NCI-H524 treated with DMSO at 0.1 percent for 48 hours (cell line): ENCODE measurements around the gene SETD2.
"Not testable (repeated sequence)": the region's sequence is repeated elsewhere in the genome, so short reads cannot be mapped to it uniquely, and the experiment has no call there.

Experiments used
- DNase-seq: peaks from one replicate; lab custom pipeline; 2025; lab: John Stamatoyannopoulos, UW

Gene SETD2

DNA sequence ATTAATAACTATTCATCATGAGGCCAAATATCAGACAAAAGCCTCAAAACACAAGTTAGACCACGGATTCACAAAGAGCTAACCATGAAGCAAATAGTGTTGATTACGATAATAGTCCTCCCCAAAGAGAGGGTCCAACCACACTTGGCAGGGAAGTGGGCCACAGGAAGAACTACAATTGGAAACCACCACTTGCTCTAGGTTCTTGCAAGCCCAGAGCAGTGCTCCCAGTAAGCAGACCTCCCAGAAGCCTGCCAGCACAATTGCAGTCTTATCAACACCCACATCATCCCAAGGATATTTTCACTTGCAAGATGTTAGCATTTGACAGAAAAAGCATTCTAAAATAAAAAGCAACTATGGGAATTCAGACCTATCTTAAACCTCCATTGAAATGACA lies 11.3 kb downstream of the SETD2 start:
- DNase-seq = no peak

DNA sequence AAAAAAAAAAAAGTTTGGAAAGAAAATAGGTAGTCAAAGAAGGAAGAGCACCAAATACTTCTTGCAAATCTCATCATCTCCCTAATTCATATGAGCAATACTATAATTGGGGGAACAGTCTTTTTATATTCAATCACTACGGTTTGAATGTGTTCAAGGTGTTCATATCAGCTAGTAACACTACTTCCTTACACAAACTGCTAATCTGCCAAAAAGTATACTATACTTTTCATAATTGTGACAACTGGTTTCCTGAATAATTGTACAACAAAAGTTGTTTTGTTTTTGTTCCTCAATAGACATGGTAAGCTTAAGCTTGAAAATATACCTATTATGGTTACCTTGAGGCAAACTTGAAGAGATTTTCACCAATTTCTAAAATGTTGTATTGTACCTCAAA lies 12.1 kb downstream of the SETD2 start:
- DNase-seq = no peak

GRCh38 chr3:47149339-47149933 lies 14.5 kb downstream of the SETD2 start:
- no peak for DNase-seq

DNA sequence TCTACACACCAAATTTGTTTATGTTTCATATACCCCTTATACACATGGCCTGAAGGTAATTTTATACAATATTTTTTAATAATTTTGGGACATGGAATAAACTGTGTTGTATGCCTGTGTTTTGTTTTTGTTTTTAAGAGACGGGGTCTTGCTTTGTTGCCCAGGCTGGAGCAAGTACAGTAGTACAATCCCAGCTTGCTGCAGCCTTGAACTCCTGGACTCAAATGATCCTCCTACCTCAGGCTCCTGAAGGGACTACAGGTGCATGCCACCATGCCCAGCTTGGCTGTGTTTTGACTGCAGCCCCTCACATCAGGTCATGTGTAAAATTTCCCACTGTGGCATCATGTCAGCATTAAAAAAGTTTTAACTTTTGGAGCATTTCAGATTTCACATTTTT lies 18.6 kb downstream of the SETD2 start:
- no peak for DNase-seq

- no peak for DNase-seq
Observed at GRCh38 chr3:47143068-47143467, 20.8 kb downstream of the SETD2 start.

- not testable (repeated sequence) for DNase-seq
Observed at GRCh38 chr3:47142536-47142935, 21.4 kb downstream of the SETD2 start.

- not testable (repeated sequence) for DNase-seq
Observed at GRCh38 chr3:47140973-47141461, 22.9 kb downstream of the SETD2 start.

DNA sequence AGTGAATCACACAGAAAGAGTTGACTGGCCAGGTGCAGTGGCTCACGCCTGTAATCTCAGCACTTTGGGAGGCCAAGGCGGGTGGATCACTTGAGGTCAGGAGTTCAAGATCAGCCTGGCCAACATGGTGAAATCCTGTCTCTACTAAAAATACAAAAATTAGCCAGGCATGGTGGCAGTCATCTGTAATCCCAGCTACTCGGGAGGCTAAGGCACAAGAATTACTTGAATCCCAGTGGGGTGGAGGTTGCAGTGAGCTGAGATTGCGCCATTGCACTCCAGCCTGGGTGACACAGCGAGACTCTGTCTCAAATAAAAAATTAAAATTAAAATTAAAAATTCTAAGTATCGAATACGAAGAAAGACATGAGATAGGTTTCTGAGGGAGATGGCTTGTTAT lies 23.4 kb downstream of the SETD2 start:
- DNase-seq = not testable (repeated sequence)

DNA sequence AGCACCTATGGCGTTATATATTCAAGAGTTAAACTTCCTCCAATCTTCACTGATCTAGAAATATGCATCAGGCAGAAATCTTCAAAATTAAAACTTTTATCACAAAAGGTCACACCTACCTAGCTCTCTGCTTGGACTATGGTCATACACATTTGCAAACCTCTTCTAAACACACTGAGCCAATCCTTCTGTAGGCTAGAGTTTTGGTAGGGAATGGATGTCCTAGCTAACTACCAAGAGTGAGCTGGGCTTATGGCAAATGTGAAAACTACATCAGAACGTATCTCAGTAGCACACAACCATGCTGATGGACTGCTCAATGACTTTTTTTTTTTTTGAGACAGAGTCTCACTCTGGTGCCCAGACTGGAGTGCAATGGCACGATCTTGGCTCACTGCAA lies 29.6 kb downstream of the SETD2 start:
- DNase-seq = no peak

GRCh38 chr3:47133641-47134040 lies 30.3 kb downstream of the SETD2 start:
- DNase-seq = no peak

GRCh38 chr3:47130557-47130956 lies 33.4 kb downstream of the SETD2 start:
- no peak for DNase-seq

DNA sequence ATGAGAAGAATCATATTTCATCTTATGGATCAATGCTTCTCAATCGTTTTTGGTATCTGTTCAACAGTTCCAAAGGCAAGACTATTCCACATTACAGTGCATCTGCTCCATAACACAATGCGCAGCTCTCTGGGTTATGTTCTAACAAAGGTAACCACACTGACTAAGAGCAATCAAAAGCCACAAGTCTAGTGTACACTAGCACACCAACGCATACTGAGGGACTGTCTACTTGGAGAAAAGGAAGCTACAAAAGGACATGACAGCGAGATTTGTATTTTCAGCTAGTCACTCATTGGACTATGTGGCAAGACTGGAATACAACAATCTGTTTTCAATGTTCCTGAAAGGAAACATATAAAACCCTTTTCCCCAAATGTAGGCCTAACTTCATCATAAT lies 35.8 kb downstream of the SETD2 start:
- no peak for DNase-seq

DNA sequence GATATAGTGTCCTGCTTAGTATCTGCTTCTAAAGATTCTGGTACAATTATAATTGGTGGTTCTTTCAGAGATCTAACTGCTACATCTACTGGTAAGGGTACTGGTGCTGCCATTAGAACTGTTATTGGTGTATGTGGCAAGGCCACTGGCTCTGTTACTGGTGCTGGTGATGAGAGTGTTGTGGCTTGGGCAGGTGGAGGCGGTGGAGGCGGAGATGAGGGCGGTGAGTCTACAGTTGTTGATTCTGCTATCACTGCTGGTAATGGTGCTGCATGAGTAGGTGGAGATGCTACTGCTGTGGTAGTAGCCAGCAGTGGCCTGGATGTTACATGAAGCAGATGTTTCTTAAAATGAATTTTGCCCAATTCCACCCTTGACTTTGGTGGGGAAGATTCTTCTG lies 40.1 kb downstream of the SETD2 start:
- DNase-seq = no peak

GRCh38 chr3:47121409-47121808 lies 42.5 kb downstream of the SETD2 start:
- DNase-seq = no peak

GRCh38 chr3:47120138-47120537 lies 43.8 kb downstream of the SETD2 start:
- no peak for DNase-seq

DNA sequence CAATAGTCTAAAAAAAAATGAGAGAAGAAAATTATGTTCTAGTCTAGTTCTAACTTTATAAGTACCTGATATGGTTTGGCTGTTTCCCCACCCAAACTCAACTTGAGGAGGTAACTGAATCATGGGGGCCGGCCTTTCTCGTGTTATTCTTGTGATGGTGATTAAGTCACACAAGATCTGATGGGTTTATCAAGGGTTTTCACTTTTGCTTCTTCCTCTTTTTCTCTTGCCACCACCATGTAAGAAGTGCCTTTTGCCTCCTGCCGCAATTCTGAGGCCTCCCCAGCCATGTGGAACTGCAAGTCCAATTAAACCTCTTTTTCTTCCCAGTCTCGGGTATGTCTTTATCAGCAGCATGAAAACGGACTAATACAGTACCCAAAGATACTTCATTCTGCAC lies 44.5 kb downstream of the SETD2 start:
- DNase-seq = not testable (repeated sequence)

GRCh38 chr3:47117807-47118364 lies 46.0 kb downstream of the SETD2 start:
- peak; percentile 23 for DNase-seq

DNA sequence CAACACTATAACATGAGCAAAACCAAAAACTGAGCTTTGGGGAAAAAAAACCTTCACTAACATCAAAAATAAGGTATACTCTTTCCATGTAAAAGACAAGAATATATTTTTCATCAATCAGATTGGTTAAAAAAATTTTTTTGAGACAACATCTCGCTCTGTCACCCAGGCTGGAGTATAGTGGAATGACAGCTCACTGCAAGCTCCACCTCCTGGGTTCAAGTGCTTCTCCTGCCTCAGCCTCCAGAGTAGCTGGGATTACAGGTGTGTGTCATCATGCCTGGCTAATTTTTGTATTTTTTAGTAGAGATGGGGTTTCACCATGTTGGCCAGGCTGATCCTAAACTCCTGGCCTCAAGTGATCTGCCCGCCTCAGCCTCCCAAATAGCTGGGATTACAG lies 48.4 kb downstream of the SETD2 start:
- DNase-seq = not testable (repeated sequence)

- DNase-seq = no peak
Observed at GRCh38 chr3:47113669-47114365, 50.1 kb downstream of the SETD2 start.

GRCh38 chr3:47112997-47113396 lies 50.9 kb downstream of the SETD2 start:
- no peak for DNase-seq

DNA sequence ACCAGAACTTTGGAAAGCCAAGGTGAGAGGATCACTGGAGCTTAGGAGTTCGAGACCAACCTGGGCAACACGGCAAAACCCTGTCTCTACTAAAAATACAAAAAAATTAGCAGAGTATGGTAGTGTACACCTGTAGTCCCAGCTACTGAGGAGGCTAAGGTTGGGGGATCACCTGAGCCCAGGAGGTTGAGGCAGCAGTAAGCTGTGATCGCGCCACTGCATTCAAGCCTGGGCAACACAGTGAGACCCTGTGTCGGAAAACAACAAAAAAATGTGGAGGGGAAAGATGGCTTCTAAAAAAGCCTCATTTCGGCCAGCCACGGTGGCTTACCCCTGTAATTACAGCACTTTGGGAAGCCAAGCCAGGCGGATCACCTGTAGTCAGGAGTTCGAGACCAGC lies 54.5 kb downstream of the SETD2 start:
- no peak for DNase-seq

DNA sequence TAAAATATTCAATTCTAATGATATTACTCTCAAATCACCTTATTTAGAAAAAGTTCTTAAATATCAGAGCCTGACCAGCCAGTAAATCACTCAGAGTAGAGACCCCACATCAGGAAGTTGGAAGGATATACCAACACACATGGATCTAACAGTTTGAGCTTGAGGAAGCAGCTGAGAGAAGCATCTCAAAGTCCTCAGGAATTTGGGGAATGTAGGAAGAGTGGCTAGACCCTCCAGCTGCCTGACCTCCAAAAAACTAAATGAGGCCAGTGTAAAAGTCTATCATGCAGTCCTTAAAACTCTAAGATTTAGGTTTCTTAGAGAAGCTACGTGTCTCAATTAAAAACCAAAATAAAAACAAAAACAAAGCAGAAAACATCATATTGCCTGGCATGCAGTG lies 55.4 kb downstream of the SETD2 start:
- no peak for DNase-seq

- DNase-seq = no peak
Observed at GRCh38 chr3:47104259-47104658, 59.7 kb downstream of the SETD2 start.

GRCh38 chr3:47103619-47104018 lies 60.3 kb downstream of the SETD2 start:
- no peak for DNase-seq
